Measurements from ENCODE around the gene OTX1.

GRCh38 chr2:63092401-63092800 lies 41.8 kb downstream of the OTX1 start:
- no peak for TF ChIP-seq POLR2A (IDR thresholded peaks at IDR 0.05)
- TF ChIP-seq CTCF (IDR thresholded peaks at IDR 0.05): no peak
